BLaER1 (cell line): ENCODE measurements around the gene AGBL1.

Experiments
- H3K27ac ChIP-seq: shearing (Covaris generic); formaldehyde crosslinking; 2 replicates; pipeline ENCODE4 v1.8.1; 2022
- H3K27me3 ChIP-seq: shearing (Covaris generic); formaldehyde crosslinking; 2 replicates; pipeline ENCODE4 v1.8.1; 2022
- H3K36me3 ChIP-seq: shearing (Covaris generic); formaldehyde crosslinking; 2 replicates; pipeline ENCODE4 v1.8.1; 2022
- H3K4me1 ChIP-seq: shearing (Covaris generic); formaldehyde crosslinking; 2 replicates; pipeline ENCODE4 v1.8.1; 2022
- H3K4me2 ChIP-seq: shearing (Covaris generic); formaldehyde crosslinking; 2 replicates; pipeline ENCODE4 v1.8.1; 2022
- H3K4me3 ChIP-seq: shearing (Covaris generic); formaldehyde crosslinking; 2 replicates; pipeline ENCODE4 v1.8.1; 2022
- H3K9ac ChIP-seq: shearing (Covaris generic); formaldehyde crosslinking; 2 replicates; pipeline ENCODE4 v1.8.1; 2022
- H3K9me3 ChIP-seq: shearing (Covaris generic); formaldehyde crosslinking; 2 replicates; pipeline ENCODE4 v1.8.1; 2022
- H4K20me1 ChIP-seq: shearing (Covaris generic); formaldehyde crosslinking; 2 replicates; pipeline ENCODE4 v1.8.1; 2022
- Cebpa-rat ChIP-seq: shearing (Covaris generic); IDR thresholded peaks from 2 replicates; pipeline ENCODE4 v1.8.1; 2022

Gene AGBL1

GRCh38 chr15:86630946-86631345 lies 551.3 kb downstream of the AGBL1 start:
- no peak for TF ChIP-seq Cebpa-rat
- Histone ChIP-seq H3K9ac (no peak overlapping the region), H3K27me3 (no peaks in the 10 kb centered on the region), H3K36me3 (no peaks in the 10 kb centered on the region), H3K27ac (no peak overlapping the region), H3K4me1 (no peaks in the 10 kb centered on the region), H3K9me3 (no peaks in the 10 kb centered on the region), H3K4me3 (no peak overlapping the region), H4K20me1 (no peaks in the 10 kb centered on the region), H3K4me2 (no peak overlapping the region)

- Histone ChIP-seq H3K9ac (no peak overlapping the region), H3K4me2 (no peak overlapping the region), H3K27me3 (no peaks in the 10 kb centered on the region), H3K4me1 (no peaks in the 10 kb centered on the region), H3K4me3 (no peak overlapping the region), H3K36me3 (no peaks in the 10 kb centered on the region), H3K9me3 (no peaks in the 10 kb centered on the region), H4K20me1 (no peaks in the 10 kb centered on the region), H3K27ac (no peak overlapping the region)
- no peak for TF ChIP-seq Cebpa-rat
Measured at GRCh38 chr15:86634146-86634545, 554.5 kb downstream of the AGBL1 start.

GRCh38 chr15:86634992-86635638 lies 555.4 kb downstream of the AGBL1 start:
- no peaks in the 10 kb centered on the region for H3K9me3 ChIP-seq
- H3K4me3 ChIP-seq, result no peak overlapping the region
- no peak for TF ChIP-seq Cebpa-rat
- no peaks in the 10 kb centered on the region for H3K36me3 ChIP-seq
- no peak overlapping the region for H3K4me2 ChIP-seq
- no peaks in the 10 kb centered on the region for H3K27me3 ChIP-seq
- no peak overlapping the region for H3K9ac ChIP-seq
- H3K27ac ChIP-seq, result no peak overlapping the region
- H3K4me1 ChIP-seq, result no peaks in the 10 kb centered on the region
- H4K20me1 ChIP-seq, result no peaks in the 10 kb centered on the region

GRCh38 chr15:86644339-86644738 lies 564.7 kb downstream of the AGBL1 start:
- Histone ChIP-seq H3K36me3 (no peaks in the 10 kb centered on the region), H3K27me3 (no peaks in the 10 kb centered on the region), H3K27ac (no peak overlapping the region), H3K9ac (no peak overlapping the region), H3K4me1 (no peaks in the 10 kb centered on the region), H3K9me3 (no peaks in the 10 kb centered on the region), H4K20me1 (no peaks in the 10 kb centered on the region), H3K4me3 (no peak overlapping the region), H3K4me2 (no peak overlapping the region)
- no peak for TF ChIP-seq Cebpa-rat

GRCh38 chr15:86645925-86646500 lies 566.3 kb downstream of the AGBL1 start:
- Histone ChIP-seq H3K27ac (no peak overlapping the region), H3K27me3 (no peaks in the 10 kb centered on the region), H3K4me1 (no peaks in the 10 kb centered on the region), H3K9ac (no peak overlapping the region), H3K4me3 (no peak overlapping the region), H4K20me1 (no peaks in the 10 kb centered on the region), H3K4me2 (no peak overlapping the region), H3K9me3 (no peaks in the 10 kb centered on the region), H3K36me3 (no peaks in the 10 kb centered on the region)
- no peak for TF ChIP-seq Cebpa-rat

GRCh38 chr15:86647810-86648440 lies 568.3 kb downstream of the AGBL1 start:
- Histone ChIP-seq H3K27ac (no peak overlapping the region), H3K4me1 (peaks cover 6% of the 10 kb centered on the region), H3K4me3 (no peak overlapping the region), H3K4me2 (no peak overlapping the region), H3K27me3 (no peaks in the 10 kb centered on the region), H4K20me1 (no peaks in the 10 kb centered on the region), H3K9me3 (no peaks in the 10 kb centered on the region), H3K36me3 (no peaks in the 10 kb centered on the region), H3K9ac (no peak overlapping the region)
- no peak for TF ChIP-seq Cebpa-rat

GRCh38 chr15:86649277-86649676 lies 569.6 kb downstream of the AGBL1 start:
- Histone ChIP-seq H3K9ac (no peak overlapping the region), H3K36me3 (no peaks in the 10 kb centered on the region), H3K4me1 (peaks cover 19% of the 10 kb centered on the region), H3K9me3 (no peaks in the 10 kb centered on the region), H3K4me2 (no peak overlapping the region), H3K4me3 (no peak overlapping the region), H3K27me3 (no peaks in the 10 kb centered on the region), H3K27ac (no peak overlapping the region), H4K20me1 (no peaks in the 10 kb centered on the region)
- no peak for TF ChIP-seq Cebpa-rat

GRCh38 chr15:86650094-86650493 lies 570.4 kb downstream of the AGBL1 start:
- Histone ChIP-seq H3K4me1 (peaks cover 26% of the 10 kb centered on the region), H4K20me1 (no peaks in the 10 kb centered on the region), H3K27ac (no peak overlapping the region), H3K9ac (no peak overlapping the region), H3K27me3 (no peaks in the 10 kb centered on the region), H3K4me2 (no peak overlapping the region), H3K9me3 (no peaks in the 10 kb centered on the region), H3K36me3 (no peaks in the 10 kb centered on the region), H3K4me3 (no peak overlapping the region)
- no peak for TF ChIP-seq Cebpa-rat

- Histone ChIP-seq H3K9ac (no peak overlapping the region), H3K4me2 (peak overlapping the region; percentile 71), H3K27ac (no peak overlapping the region; the same call in 1 of the 2 replicates), H3K4me3 (no peak overlapping the region), H4K20me1 (no peaks in the 10 kb centered on the region), H3K9me3 (no peaks in the 10 kb centered on the region), H3K27me3 (no peaks in the 10 kb centered on the region), H3K36me3 (no peaks in the 10 kb centered on the region), H3K4me1 (peaks cover 26% of the 10 kb centered on the region)
- no peak for TF ChIP-seq Cebpa-rat
Measured at GRCh38 chr15:86653344-86654197, 573.9 kb downstream of the AGBL1 start.

GRCh38 chr15:86654501-86654900 lies 574.8 kb downstream of the AGBL1 start:
- H4K20me1 ChIP-seq, result no peaks in the 10 kb centered on the region
- H3K27ac ChIP-seq, result no peak overlapping the region
- H3K4me3 ChIP-seq, result no peak overlapping the region
- H3K4me1 ChIP-seq, result peaks cover 26% of the 10 kb centered on the region
- no peak for TF ChIP-seq Cebpa-rat
- H3K9ac ChIP-seq, result no peak overlapping the region
- H3K4me2 ChIP-seq, result peak overlapping the region; percentile 71
- no peaks in the 10 kb centered on the region for H3K36me3 ChIP-seq
- no peaks in the 10 kb centered on the region for H3K9me3 ChIP-seq
- no peaks in the 10 kb centered on the region for H3K27me3 ChIP-seq
